HepG2 (cell line): ENCODE measurements around the gene HAS3. TPM values are rescaled to one million over a fixed set of nuclear protein-coding genes. Genes with fewer than 3 reads are reported as not detected.

Source experiments
- ATAC-seq: fragments of 200-7000 bp; cut with Tn5 transposase; 3 replicates; pipeline ENCODE4 v1.9.1; 2020; ENCODE audit warnings: mild to moderate bottlenecking, moderate library complexity
- Bru-seq: library from RNA; stranded (reverse); fragments of 400-500 nt; gene quantifications from one replicate; lab custom pipeline; 2021; lab: Mats Ljungman, UMichigan
- BruChase-seq, 2 experiments: library from RNA; stranded (reverse); fragments of 400-500 nt; gene quantifications; one replicate each; lab custom pipeline; 2021; lab: Mats Ljungman, UMichigan
- BruUV-seq: library from RNA; stranded (reverse); fragments of 400-500 nt; replicated peaks from 2 replicates; lab custom pipeline; 2021; lab: Mats Ljungman, UMichigan
- CTCF ChIA-PET: fragments of 300-600 bp; formaldehyde crosslinking; extraction: SDS; loops from one replicate; lab custom pipeline; 2021; ENCODE audit warnings: low total read pairs, inconsistent platforms, low intra/inter-chr PET ratio; lab: Yijun Ruan, JAX
- POLR2A ChIA-PET: fragments of 350-600 bp; sonication (Branson Sonifier 250); formaldehyde crosslinking; loops from one replicate; lab custom pipeline; 2020; ENCODE audit warnings: antibody characterized with exemption, inconsistent platforms; lab: Yijun Ruan, JAX
- DNase-seq: peaks from one replicate; pipeline ENCODE4 v3.0.0-alpha.2; 2015; ENCODE audit warnings: low spot score
- FAIRE-seq: peaks from 3 replicates; lab custom pipeline; 2011; peaks lifted over from hg19 to GRCh38; lab: Jason Lieb, UNC
- H2AFZ ChIP-seq: one replicate; pipeline ENCODE4 v1.6.1; 2011; ENCODE audit warnings: low read length, inconsistent platforms
- H3K27ac ChIP-seq: fragments of 300-600 bp; 3 replicates; pipeline ENCODE4 v1.8.0; 2011; ENCODE audit warnings: mixed run types, mild to moderate bottlenecking, mixed read lengths, low read length, inconsistent platforms; ENCODE audit not compliant: insufficient read depth; ENCODE audit errors: extremely low read length
- H3K27me3 ChIP-seq, 2 experiments: fragments of 200-600 bp in 1 of 2; 2 replicates in 1 of 2; 3 replicates in 1 of 2; pipeline versions ENCODE4 v1.6.0 to v1.8.0; 2011; ENCODE audit warnings: low read length in 2 of 2, mild to moderate bottlenecking in 2 of 2, moderate library complexity in 2 of 2, inconsistent platforms in 1 of 2; ENCODE audit not compliant: insufficient read depth in 2 of 2, control insufficient read depth in 1 of 2
- H3K36me3 ChIP-seq, 2 experiments: fragments of 200-600 bp in 1 of 2; replicated peaks in 1 of 2; 2 replicates in 1 of 2; 3 replicates in 1 of 2; pipeline versions ENCODE4 v1.5.1 to v1.8.0; 2011; ENCODE audit warnings: low read length in 2 of 2, inconsistent platforms in 1 of 2; ENCODE audit not compliant: insufficient read depth in 2 of 2, control insufficient read depth in 1 of 2
- H3K4me1 ChIP-seq: 2 replicates; pipeline ENCODE4 v1.5.1; 2012; ENCODE audit warnings: low read length, inconsistent platforms; ENCODE audit not compliant: insufficient read depth
- H3K4me2 ChIP-seq: 2 replicates; pipeline ENCODE4 v1.6.0; 2011; ENCODE audit warnings: low read depth, low read length, inconsistent platforms
- H3K4me3 ChIP-seq, 3 experiments: fragments of 200-600 bp in 1 of 3; sonication (generic), shearing (Covaris generic) in 1 of 3; replicated peaks in 1 of 3; 2 replicates each; pipeline ENCODE4 v1.5.1; 2011 to 2016; ENCODE audit warnings: low read length in 3 of 3, inconsistent platforms in 2 of 3, low read depth in 2 of 3, mild to moderate bottlenecking in 2 of 3, control low read depth in 1 of 3, mixed read lengths in 1 of 3; ENCODE audit not compliant: insufficient read depth in 1 of 3
- H3K79me2 ChIP-seq: one replicate; pipeline ENCODE4 v1.6.1; 2011; ENCODE audit warnings: low read length, inconsistent platforms; ENCODE audit not compliant: insufficient read depth
- H3K9ac ChIP-seq: 2 replicates; pipeline ENCODE4 v1.6.0; 2011; ENCODE audit warnings: mild to moderate bottlenecking, low read depth, low read length, inconsistent platforms; ENCODE audit not compliant: insufficient read depth
- H3K9me3 ChIP-seq: 2 replicates; pipeline ENCODE4 v1.5.1; 2012; ENCODE audit warnings: mild to moderate bottlenecking, low read length
- H4K20me1 ChIP-seq: 2 replicates; pipeline ENCODE4 v1.6.0; 2011; ENCODE audit warnings: inconsistent platforms, mild to moderate bottlenecking, low read length, moderate library complexity; ENCODE audit not compliant: insufficient read depth
- FOXM1 ChIP-seq: sonication (generic); formaldehyde crosslinking; IDR thresholded peaks from 2 replicates; pipeline ENCODE4 v1.5.0; 2020; ENCODE audit warnings: missing genetic modification reagents
- GTF3A ChIP-seq: sonication (generic); formaldehyde crosslinking; conservative IDR thresholded peaks from 2 replicates; pipeline ENCODE4 v1.4.0; 2020; ENCODE audit warnings: mild to moderate bottlenecking, missing genetic modification reagents
- NFIC ChIP-seq: IDR thresholded peaks from 2 replicates; pipeline ENCODE4 v1.6.1; 2012; ENCODE audit warnings: mild to moderate bottlenecking, low read length, inconsistent platforms
- RXRB ChIP-seq: IDR thresholded peaks from 2 replicates; pipeline ENCODE4 v1.6.1; 2016; ENCODE audit warnings: borderline replicate concordance, missing genetic modification reagents, missing compliant biosample characterization
- XRCC5 ChIP-seq: fragments of 200-400 bp; formaldehyde crosslinking; optimal IDR thresholded peaks from 2 replicates; pipeline ENCODE3; 2017; ENCODE audit warnings: mild to moderate bottlenecking, low read length
- WGBS: methylation state at CpG from one replicate; pipeline ENCODE4 v1.1.6; 2017; ENCODE audit warnings: low lambda C conversion rate; 5-methylcytosine and 5-hydroxymethylcytosine counted together
- in situ Hi-C: cut with HindIII; loops from 2 replicates; pipeline ENCODE4 v1.10.0; 2017; ENCODE audit warnings: low pct_unique_long_range_greater_than_20kb; ENCODE audit not compliant: extremely low pct_ligation_motif_present
- intact Hi-C: fragments of 100-400 bp; cut with micrococcal nuclease; formaldehyde crosslinking; loops from one replicate; pipeline ENCODE4 v1.10.0; 2022; ENCODE audit not compliant: unreplicated experiment
- long read RNA-seq, 2 experiments: library from RNA in 1 of 2; library from polyadenylated mRNA in 1 of 2; stranded (forward) in 1 of 2; unstranded in 1 of 2; transcript quantifications; one replicate each; pipeline ENCODE4 v2.0.0, GENCODE V29; 2019 to 2022
- polyA minus RNA-seq, 3 experiments: library from RNA; depleted of rRNA, polyadenylated mRNA; stranded (reverse); fragments of >200 nt; gene quantifications; 2 replicates each; pipeline ENCODE4 v1.2.3, GENCODE V29; 2011; ENCODE audit warnings: low replicate concordance in 1 of 3
- polyA plus RNA-seq, 8 experiments: library from polyadenylated mRNA; depleted of rRNA in 3 of 8; stranded (reverse) in 7 of 8; unstranded in 1 of 8; fragments of >200 nt; fragmentation: Illumina TruSeq in 4 of 8; extraction: Trizol in 4 of 8; gene quantifications; 2 replicates each; pipeline versions ENCODE4 v1.2.1 to v1.2.3, GENCODE V29; 2011 to 2016; ENCODE audit warnings: low read depth in 4 of 8, missing spikeins in 1 of 8, mixed read lengths in 1 of 8; ENCODE audit not compliant: insufficient read depth in 1 of 8
- total RNA-seq, 5 experiments: library from RNA; depleted of rRNA; stranded (reverse); fragments of >200 nt; fragmentation: Illumina TruSeq; extraction: Trizol; gene quantifications; 2 replicates each; pipeline ENCODE4 v1.2.3, GENCODE V29; 2016; ENCODE audit warnings: low read depth in 1 of 5
- TF ChIP-seq, protein P1 (sequence below): IDR thresholded peaks from 2 replicates; pipeline ENCODE4 v1.6.1; 2016; ENCODE audit warnings: missing biosample characterization, missing genetic modification reagents, low read depth
- TF ChIP-seq, protein P2 (sequence below): sonication (generic); formaldehyde crosslinking; IDR thresholded peaks from 2 replicates; pipeline ENCODE4 v1.4.0; 2020; ENCODE audit warnings: mild to moderate bottlenecking, missing genetic modification reagents
- TF ChIP-seq, protein P3 (sequence below): sonication (generic); formaldehyde crosslinking; IDR thresholded peaks from 2 replicates; pipeline ENCODE4 v1.5.1; 2020; ENCODE audit warnings: mild to moderate bottlenecking, missing genetic modification reagents

HAS3 gene, protein sequence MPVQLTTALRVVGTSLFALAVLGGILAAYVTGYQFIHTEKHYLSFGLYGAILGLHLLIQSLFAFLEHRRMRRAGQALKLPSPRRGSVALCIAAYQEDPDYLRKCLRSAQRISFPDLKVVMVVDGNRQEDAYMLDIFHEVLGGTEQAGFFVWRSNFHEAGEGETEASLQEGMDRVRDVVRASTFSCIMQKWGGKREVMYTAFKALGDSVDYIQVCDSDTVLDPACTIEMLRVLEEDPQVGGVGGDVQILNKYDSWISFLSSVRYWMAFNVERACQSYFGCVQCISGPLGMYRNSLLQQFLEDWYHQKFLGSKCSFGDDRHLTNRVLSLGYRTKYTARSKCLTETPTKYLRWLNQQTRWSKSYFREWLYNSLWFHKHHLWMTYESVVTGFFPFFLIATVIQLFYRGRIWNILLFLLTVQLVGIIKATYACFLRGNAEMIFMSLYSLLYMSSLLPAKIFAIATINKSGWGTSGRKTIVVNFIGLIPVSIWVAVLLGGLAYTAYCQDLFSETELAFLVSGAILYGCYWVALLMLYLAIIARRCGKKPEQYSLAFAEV
- total RNA-seq (2016; rRNA removed; fragmentation: Illumina TruSeq; extraction: Trizol) (0.04 TPM in 1 of 2 replicates, not detected in the other), polyA plus RNA-seq (2011; rRNA removed) (0.30 and 0.64 TPM in 2 replicates), polyA minus RNA-seq (2011; rRNA and poly(A)+ RNA removed; ENCODE audit: low replicate concordance) (1.4 and 2.2 TPM in 2 replicates), Bru-seq, nascent RNA (percentile 29 among the genes with signal in this experiment), BruChase-seq, experiment 1, labeled RNA remaining after a 6-hour chase (percentile 36 among the genes with signal in this experiment), BruChase-seq, experiment 2, labeled RNA remaining after a 2-hour chase (percentile 39 among the genes with signal in this experiment)
- total RNA-seq (2016; cell fraction: cytosol; rRNA removed; fragmentation: Illumina TruSeq; extraction: Trizol; ENCODE audit: low read depth), result 0.09 TPM in 1 of 2 replicates, not detected in the other
- total RNA-seq (2016; cell fraction: insoluble cytoplasmic fraction; rRNA removed; fragmentation: Illumina TruSeq; extraction: Trizol), result 0.13 and 0.36 TPM in 2 replicates
- total RNA-seq (2016; cell fraction: membrane; rRNA removed; fragmentation: Illumina TruSeq; extraction: Trizol), result 0.14 and 0.19 TPM in 2 replicates
- 0.19 and 0.22 TPM in 2 replicates for total RNA-seq (2016; cell fraction: nucleus; rRNA removed; fragmentation: Illumina TruSeq; extraction: Trizol)
- 0.28 and 0.32 TPM in 2 replicates for polyA plus RNA-seq (2011; cell fraction: cytosol; rRNA removed)
- polyA plus RNA-seq (2011; cell fraction: nucleus; rRNA removed), result 1.3 and 1.4 TPM in 2 replicates
- 0.47 and 0.52 TPM in 2 replicates for polyA plus RNA-seq (2012)
- 0.10 TPM in 1 of 2 replicates, not detected in the other for polyA plus RNA-seq (2016; cell fraction: cytosol; fragmentation: Illumina TruSeq; extraction: Trizol; ENCODE audit: low read depth)
- polyA plus RNA-seq (2016; cell fraction: insoluble cytoplasmic fraction; fragmentation: Illumina TruSeq; extraction: Trizol; ENCODE audit: low read depth), result 0.09 and 0.12 TPM in 2 replicates
- polyA plus RNA-seq (2016; cell fraction: membrane; fragmentation: Illumina TruSeq; extraction: Trizol; ENCODE audit: low read depth), result 0.08 and 0.29 TPM in 2 replicates
- 0.79 and 0.96 TPM in 2 replicates for polyA plus RNA-seq (2016; cell fraction: nucleus; fragmentation: Illumina TruSeq; extraction: Trizol; ENCODE audit: insufficient read depth, low read depth)
- polyA minus RNA-seq (2011; cell fraction: cytosol; rRNA and poly(A)+ RNA removed), result 0.30 TPM in 1 of 2 replicates, not detected in the other
- 0.99 and 1.4 TPM in 2 replicates for polyA minus RNA-seq (2011; cell fraction: nucleus; rRNA and poly(A)+ RNA removed)
- long read RNA-seq, experiment 1, result 0 reads
- long read RNA-seq, experiment 2, result 0 reads

DNA sequence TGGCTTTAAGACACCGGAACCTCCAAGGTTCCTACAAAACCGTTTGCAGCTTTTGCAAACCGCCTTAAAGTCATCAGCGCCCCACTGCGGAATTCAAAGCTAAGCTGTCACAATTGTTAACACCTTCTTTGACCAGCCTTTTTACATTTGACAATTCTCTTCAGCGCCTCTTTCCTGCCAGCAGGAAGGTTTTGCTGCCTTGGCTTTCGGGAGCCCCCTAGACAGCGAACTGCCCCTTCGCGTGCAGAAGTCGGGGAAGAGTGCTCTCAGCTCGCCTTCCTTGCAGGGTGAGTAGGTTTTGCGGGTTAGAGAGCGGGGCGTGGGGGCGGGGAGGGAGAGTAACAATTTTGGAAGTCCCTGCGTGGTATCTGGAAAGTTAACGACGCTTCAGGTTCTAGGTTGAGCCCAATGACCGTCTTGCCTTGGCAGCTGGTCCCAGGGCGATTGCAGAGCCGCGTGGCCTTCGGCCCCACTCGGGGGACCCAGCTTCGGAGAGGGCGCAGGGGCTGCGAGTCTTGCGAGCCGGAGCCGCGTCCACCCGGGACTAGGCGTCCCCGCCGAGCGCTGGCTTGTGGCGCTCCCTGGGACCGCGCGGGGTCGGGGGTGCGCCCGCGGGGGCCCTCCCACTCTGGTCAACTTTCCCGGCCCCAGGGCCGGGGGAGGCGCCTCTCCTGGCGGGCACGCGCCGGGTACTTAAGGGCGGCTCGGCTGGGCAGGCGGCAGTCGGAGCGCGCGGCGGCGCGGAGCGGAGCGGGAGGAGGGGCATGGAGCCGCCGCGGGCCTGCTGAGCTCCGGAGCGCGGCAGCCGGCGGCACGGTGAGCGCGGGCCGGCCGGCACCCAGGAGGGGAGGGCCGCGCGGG lies at the start of gene HAS3:
HAS3 (plus strand) TSS at position 153 of the 861 bp plus-strand sequence. CDS start 3,743 bp downstream, outside the sequence.
- Histone ChIP-seq H3K4me3 (peak within 1 kb of the TSS; percentile 61 to 85 (median 77)), H3K27me3 (peaks cover 4 to 32% of the 10 kb centered on the region in 2 experiments; a peak in 4 of 5 replicates), H3K4me1 (peaks cover 19% of the 10 kb centered on the region), H3K27ac (no peak within 1 kb of the TSS), H3K36me3 (no peaks in the 10 kb centered on the region), H3K9me3 (no peaks in the 10 kb centered on the region), H4K20me1 (no peaks in the 10 kb centered on the region), H3K9ac (peak within 1 kb of the TSS; percentile 50), H3K4me2 (peak within 1 kb of the TSS; percentile 88), H2AFZ (no peak within 1 kb of the TSS), H3K79me2 (no peaks in the 10 kb centered on the region)
- in situ Hi-C loops, result loop anchor here (10.0 to 25.0 kb wide), 2 partner anchors 111 to 393 kb away; no protein-coding TSS in a partner anchor
- intact Hi-C loops, result loop anchor here (10.0 kb wide), 1 partner anchor 111 kb away; no protein-coding TSS in a partner anchor
- POLR2A ChIA-PET, result interaction anchor here (0.6 to 1.5 kb wide), 7 partner anchors 10 to 237 kb away, joined by 3 to 9 read pairs (median 3); no protein-coding TSS in a partner anchor
- ATAC-seq (peak; percentile 86), DNase-seq (peak; percentile 34), FAIRE-seq (peak; percentile 44)
- WGBS, result 4% methylated on average over 25 of the region's 80 CpGs
- no TSS peak for BruUV-seq
- CTCF ChIA-PET, result no interaction called here
- TF ChIP-seq GTF3A (CRISPR knock-in tag) (no peak), XRCC5 (peak; percentile 34), RXRB (no peak), FOXM1 (CRISPR knock-in tag) (no peak), NFIC (no peak)
- TF ChIP-seq, protein P1, sequence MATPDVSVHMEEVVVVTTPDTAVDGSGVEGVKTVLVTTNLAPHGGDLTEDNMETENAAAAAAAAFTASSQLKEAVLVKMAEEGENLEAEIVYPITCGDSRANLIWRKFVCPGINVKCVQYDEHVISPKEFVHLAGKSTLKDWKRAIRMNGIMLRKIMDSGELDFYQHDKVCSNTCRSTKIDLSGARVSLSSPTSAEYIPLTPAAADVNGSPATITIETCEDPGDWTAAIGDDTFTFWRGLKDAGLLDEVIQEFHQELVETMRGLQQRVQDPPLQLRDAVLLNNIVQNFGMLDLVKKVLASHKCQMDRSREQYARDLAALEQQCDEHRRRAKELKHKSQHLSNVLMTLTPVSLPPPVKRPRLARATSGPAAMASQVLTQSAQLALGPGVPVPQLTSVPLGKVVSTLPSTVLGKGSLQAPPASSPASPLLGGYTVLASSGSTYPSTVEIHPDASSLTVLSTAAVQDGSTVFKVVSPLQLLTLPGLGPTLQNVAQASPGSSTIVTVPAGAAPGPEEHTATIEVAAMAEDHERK (CRISPR knock-in tag), result no peak
- TF ChIP-seq, protein P2, sequence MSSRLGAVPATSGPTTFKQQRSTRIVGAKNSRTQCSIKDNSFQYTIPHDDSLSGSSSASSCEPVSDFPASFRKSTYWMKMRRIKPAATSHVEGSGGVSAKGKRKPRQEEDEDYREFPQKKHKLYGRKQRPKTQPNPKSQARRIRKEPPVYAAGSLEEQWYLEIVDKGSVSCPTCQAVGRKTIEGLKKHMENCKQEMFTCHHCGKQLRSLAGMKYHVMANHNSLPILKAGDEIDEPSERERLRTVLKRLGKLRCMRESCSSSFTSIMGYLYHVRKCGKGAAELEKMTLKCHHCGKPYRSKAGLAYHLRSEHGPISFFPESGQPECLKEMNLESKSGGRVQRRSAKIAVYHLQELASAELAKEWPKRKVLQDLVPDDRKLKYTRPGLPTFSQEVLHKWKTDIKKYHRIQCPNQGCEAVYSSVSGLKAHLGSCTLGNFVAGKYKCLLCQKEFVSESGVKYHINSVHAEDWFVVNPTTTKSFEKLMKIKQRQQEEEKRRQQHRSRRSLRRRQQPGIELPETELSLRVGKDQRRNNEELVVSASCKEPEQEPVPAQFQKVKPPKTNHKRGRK, result no peak
- TF ChIP-seq, protein P3, sequence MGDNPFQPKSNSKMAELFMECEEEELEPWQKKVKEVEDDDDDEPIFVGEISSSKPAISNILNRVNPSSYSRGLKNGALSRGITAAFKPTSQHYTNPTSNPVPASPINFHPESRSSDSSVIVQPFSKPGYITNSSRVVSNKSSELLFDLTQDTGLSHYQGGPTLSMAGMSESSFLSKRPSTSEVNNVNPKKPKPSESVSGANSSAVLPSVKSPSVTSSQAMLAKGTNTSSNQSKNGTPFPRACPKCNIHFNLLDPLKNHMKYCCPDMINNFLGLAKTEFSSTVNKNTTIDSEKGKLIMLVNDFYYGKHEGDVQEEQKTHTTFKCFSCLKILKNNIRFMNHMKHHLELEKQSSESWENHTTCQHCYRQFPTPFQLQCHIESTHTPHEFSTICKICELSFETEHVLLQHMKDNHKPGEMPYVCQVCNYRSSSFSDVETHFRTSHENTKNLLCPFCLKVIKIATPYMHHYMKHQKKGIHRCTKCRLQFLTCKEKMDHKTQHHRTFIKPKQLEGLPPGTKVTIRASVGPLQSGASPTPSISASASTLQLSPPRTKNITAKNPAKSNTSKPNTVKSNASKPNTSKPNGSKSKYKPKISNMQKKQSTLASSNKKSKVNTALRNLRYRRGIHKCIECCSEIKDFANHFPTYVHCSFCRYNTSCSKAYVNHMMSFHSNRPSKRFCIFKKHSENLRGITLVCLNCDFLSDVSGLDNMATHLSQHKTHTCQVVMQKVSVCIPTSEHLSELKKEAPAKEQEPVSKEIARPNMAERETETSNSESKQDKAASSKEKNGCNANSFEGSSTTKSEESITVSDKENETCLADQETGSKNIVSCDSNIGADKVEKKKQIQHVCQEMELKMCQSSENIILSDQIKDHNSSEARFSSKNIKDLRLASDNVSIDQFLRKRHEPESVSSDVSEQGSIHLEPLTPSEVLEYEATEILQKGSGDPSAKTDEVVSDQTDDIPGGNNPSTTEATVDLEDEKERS (CRISPR knock-in tag), result no peak
